GM12878 (cell line): ENCODE data around the gene KRTAP4-1. TPM values are rescaled to one million over a fixed set of nuclear protein-coding genes. Genes with fewer than 3 reads are reported as not detected.

Experiments
- ATAC-seq: fragments of 200-7000 bp; cut with Tn5 transposase; 3 replicates; pipeline ENCODE4 v1.9.1; 2020; ENCODE audit warnings: mild to moderate bottlenecking, moderate library complexity
- BruUV-seq: library from RNA; stranded (reverse); fragments of 400-500 nt; replicated peaks from 2 replicates; lab custom pipeline; 2021; lab: Mats Ljungman, UMichigan
- CTCF ChIA-PET: fragments of 300-600 bp; sonication (Branson Sonifier 250); formaldehyde crosslinking; extraction: SDS; loops from one replicate; lab custom pipeline; 2021; ENCODE audit warnings: inconsistent platforms; lab: Yijun Ruan, JAX
- POLR2A ChIA-PET: fragments of 350-600 bp; formaldehyde crosslinking; extraction: SDS; loops from one replicate; lab custom pipeline; 2021; ENCODE audit warnings: inconsistent platforms; lab: Charles Lee
- RAD21 ChIA-PET: fragments of 300-600 bp; sonication (Branson Sonifier 250); formaldehyde crosslinking; loops from one replicate; lab custom pipeline; 2023; ENCODE audit warnings: antibody characterized with exemption; ENCODE audit not compliant: unreplicated experiment; lab: Charles Lee
- SMC1A ChIA-PET: fragments of 300-600 bp; sonication (Branson Sonifier 250); formaldehyde crosslinking; loops from one replicate; lab custom pipeline; 2023; ENCODE audit not compliant: unreplicated experiment, uncharacterized antibody; lab: Charles Lee
- DNase-seq: peaks from one replicate; pipeline ENCODE4 v3.0.0-alpha.2; 2011; ENCODE audit warnings: low read depth, low spot score
- FAIRE-seq: peaks from 3 replicates; lab custom pipeline; 2011; peaks lifted over from hg19 to GRCh38; lab: Jason Lieb, UNC
- H2AFZ ChIP-seq: 2 replicates; pipeline ENCODE4 v1.6.0; 2011; ENCODE audit warnings: low read depth, low read length, control low read depth; ENCODE audit not compliant: control insufficient read depth
- H3K27ac ChIP-seq: 2 replicates; pipeline ENCODE4 v1.5.1; 2011; ENCODE audit warnings: control low read depth; ENCODE audit not compliant: control insufficient read depth, insufficient read depth
- H3K27me3 ChIP-seq, 2 experiments: replicated peaks in 1 of 2; 2 replicates each; pipeline versions ENCODE4 v1.6.0 to v1.6.1; 2011; ENCODE audit warnings: low read length in 1 of 2; ENCODE audit not compliant: control insufficient read depth in 2 of 2, insufficient read depth in 2 of 2
- H3K36me3 ChIP-seq, 2 experiments: 2 replicates each; pipeline ENCODE4 v1.5.1; 2011; ENCODE audit warnings: low read length in 1 of 2; ENCODE audit not compliant: control insufficient read depth in 2 of 2, insufficient read depth in 2 of 2
- H3K4me1 ChIP-seq: 2 replicates; pipeline ENCODE4 v1.6.1; 2011; ENCODE audit warnings: mild to moderate bottlenecking, low read length, moderate library complexity, mixed read lengths; ENCODE audit not compliant: control insufficient read depth, insufficient read depth
- H3K4me2 ChIP-seq: 2 replicates; pipeline ENCODE4 v1.6.0; 2011; ENCODE audit warnings: control low read depth; ENCODE audit not compliant: control insufficient read depth, insufficient read depth
- H3K4me3 ChIP-seq: fragments of 200-600 bp; sonication (generic); 2 replicates; pipeline ENCODE4 v1.5.1; 2016
- H3K79me2 ChIP-seq: 2 replicates; pipeline ENCODE4 v1.6.0; 2011; ENCODE audit warnings: low read length; ENCODE audit not compliant: control insufficient read depth, insufficient read depth
- H3K9ac ChIP-seq: 2 replicates; pipeline ENCODE4 v1.8.0; 2011; ENCODE audit warnings: low read length, control low read depth, mixed read lengths; ENCODE audit not compliant: control insufficient read depth, insufficient read depth
- H3K9me3 ChIP-seq: replicated peaks from 3 replicates; pipeline ENCODE4 v1.5.1; 2011; ENCODE audit warnings: mild to moderate bottlenecking, low read length; ENCODE audit not compliant: control insufficient read depth, insufficient read depth
- H4K20me1 ChIP-seq: 2 replicates; pipeline ENCODE4 v1.6.0; 2011; ENCODE audit not compliant: control insufficient read depth, insufficient read depth
- BHLHE40 ChIP-seq, 2 experiments: fragments of 450-650 bp in 1 of 2; IDR thresholded peaks; 2 replicates each; pipeline ENCODE4 v1.6.1; 2011 to 2017; ENCODE audit warnings: low read depth in 2 of 2, borderline replicate concordance in 1 of 2, improper control_type of control experiment in 1 of 2, low read length in 1 of 2, mild to moderate bottlenecking in 1 of 2
- CHD2 ChIP-seq: IDR thresholded peaks from 2 replicates; pipeline ENCODE4 v1.6.1; 2011; ENCODE audit warnings: low read depth, low read length, improper control_type of control experiment, borderline replicate concordance
- EZH2 ChIP-seq: IDR thresholded peaks from 2 replicates; pipeline ENCODE4 v1.6.1; 2012; ENCODE audit warnings: low read depth, mild to moderate bottlenecking, control low read depth, inconsistent platforms, low read length, borderline replicate concordance; ENCODE audit not compliant: control insufficient read depth
- IRF4 ChIP-seq: IDR thresholded peaks from 2 replicates; pipeline ENCODE4 v1.6.1; 2011; ENCODE audit warnings: low read depth, low read length
- IRF5 ChIP-seq: fragments of 450-650 bp; IDR thresholded peaks from 2 replicates; pipeline ENCODE4 v1.6.1; 2017; ENCODE audit warnings: borderline replicate concordance
- JUNB ChIP-seq: IDR thresholded peaks from 2 replicates; pipeline ENCODE4 v1.6.1; 2016; ENCODE audit warnings: antibody characterized with exemption, mild to moderate bottlenecking
- POU2F2 ChIP-seq: IDR thresholded peaks from 3 replicates; pipeline ENCODE4 v1.6.1; 2011; ENCODE audit warnings: low read depth, mild to moderate bottlenecking, low read length, borderline replicate concordance
- RB1 ChIP-seq: fragments of 450-650 bp; formaldehyde crosslinking; IDR thresholded peaks from 2 replicates; pipeline ENCODE4 v1.6.1; 2017; ENCODE audit warnings: mild to moderate bottlenecking, borderline replicate concordance
- SPI1 ChIP-seq: IDR thresholded peaks from 2 replicates; pipeline ENCODE4 v1.6.1; 2011; ENCODE audit warnings: low read depth, mild to moderate bottlenecking, low read length, moderate library complexity, borderline replicate concordance; ENCODE audit not compliant: insufficient read depth
- TBL1XR1 ChIP-seq: IDR thresholded peaks from 2 replicates; pipeline ENCODE4 v1.6.1; 2012; ENCODE audit warnings: low read depth, low read length, improper control_type of control experiment
- USF2 ChIP-seq: IDR thresholded peaks from 2 replicates; pipeline ENCODE4 v1.6.1; 2011; ENCODE audit warnings: low read depth, low read length, improper control_type of control experiment, borderline replicate concordance
- ZNF24 ChIP-seq: fragments of 450-650 bp; IDR thresholded peaks from 2 replicates; pipeline ENCODE4 v1.6.1; 2017; ENCODE audit warnings: antibody characterized with exemption, mild to moderate bottlenecking
- ZNF274 ChIP-seq: IDR thresholded peaks from one replicate; pipeline ENCODE4 v1.8.0; 2011; ENCODE audit not compliant: insufficient read length, insufficient read depth
- ZNF592 ChIP-seq: fragments of 450-650 bp; IDR thresholded peaks from 2 replicates; pipeline ENCODE4 v1.6.1; 2017; ENCODE audit warnings: mild to moderate bottlenecking, moderate library complexity
- WGBS: methylation state at CpG from one replicate; pipeline ENCODE4 v1.1.6; 2016; ENCODE audit warnings: low lambda C conversion rate; ENCODE audit not compliant: insufficient replicate concordance, insufficient coverage; ENCODE audit errors: missing lambda C conversion rate; 5-methylcytosine and 5-hydroxymethylcytosine counted together
- in situ Hi-C: fragments of 300-500 bp; cut with MboI; formaldehyde crosslinking; loops from 9 replicates; pipeline ENCODE4 v1.14.3; 2018; ENCODE audit warnings: mixed read lengths
- intact Hi-C: fragments of 100-400 bp; cut with micrococcal nuclease; formaldehyde crosslinking; loops from one replicate; pipeline ENCODE4 v1.14.2; 2022; ENCODE audit not compliant: unreplicated experiment
- polyA plus RNA-seq, 11 experiments: library from polyadenylated mRNA; depleted of rRNA in 4 of 11; unstranded in 6 of 11; stranded (reverse) in 5 of 11; fragments of >200 nt; fragmentation: Nextera tagmentation in 4 of 11; fragmentation: Illumina TruSeq in 1 of 11; extraction: Ambion mirVana in 4 of 11; extraction: Trizol in 1 of 11; gene quantifications; 1 replicate in 1 of 11; 2 replicates in 10 of 11; pipeline versions ENCODE4 v1.2.1 to v1.2.3, GENCODE V29; 2011 to 2016; ENCODE audit warnings: inconsistent platforms in 2 of 11, missing spikeins in 2 of 11, low read depth in 1 of 11
- total RNA-seq, 4 experiments: library from RNA; depleted of rRNA in 3 of 4; stranded (reverse); fragments of >200 nt in 3 of 4; fragmentation: Illumina TruSeq in 1 of 4; extraction: Trizol in 1 of 4; gene quantifications; 2 replicates each; pipeline versions ENCODE4 v1.2.1 to v1.2.3, GENCODE V29; 2013 to 2021

Gene KRTAP4-1
- total and polyA plus RNA-seq, 10 of the 15 experiments (the other 5 are each of a cell fraction or from before 2014, with no cell fraction given): not detected

- no peak for TF ChIP-seq POU2F2
These were observed 6.9 kb downstream of the KRTAP4-1 start, which contains the start of gene KRTAP4-2 (continued) for GRCh38 chr17:41177727-41178271.

- ChIA-PET POLR2A (no interaction called here), RAD21 (no interaction called here), SMC1A (no interaction called here), CTCF (no interaction called here)
- Histone ChIP-seq H3K4me1 (peaks cover 3% of the 10 kb centered on the region; the same call in 1 of the 2 replicates), H3K9ac (no peak overlapping the region), H3K9me3 (no peaks in the 10 kb centered on the region), H4K20me1 (no peaks in the 10 kb centered on the region), H3K27me3 (no peaks in the 10 kb centered on the region; a peak in 1 of 4 replicates), H2AFZ (no peak overlapping the region), H3K79me2 (no peaks in the 10 kb centered on the region), H3K27ac (no peak overlapping the region), H3K4me2 (no peak overlapping the region), H3K36me3 (no peaks in the 10 kb centered on the region), H3K4me3 (no peak overlapping the region)
- intact Hi-C loops: no loop called here
- no TSS peak for BruUV-seq
- in situ Hi-C loops: no loop called here
- 28% methylated on average over 3 of the region's 3 CpGs for WGBS
- ATAC-seq: peak; percentile 49
- DNase-seq: no peak
- FAIRE-seq: no peak
- TF ChIP-seq IRF4: peak; percentile 53; the same call in 1 of the 2 replicates
- TF ChIP-seq ZNF24: no peak
- no peak for TF ChIP-seq USF2
- peak; percentile 44; the same call in 1 of the 2 replicates for TF ChIP-seq JUNB
- no peak for TF ChIP-seq ZNF274
- no peak for TF ChIP-seq RB1
- TF ChIP-seq CHD2: no peak
- no peak for TF ChIP-seq BHLHE40 (IDR thresholded peaks at IDR 0.05; ENCODE audit: borderline replicate concordance in 1 of 2, low read depth in 2 of 2, low read length in 1 of 2)
- TF ChIP-seq ZNF592: no peak
- no peak for TF ChIP-seq TBL1XR1
- no peak for TF ChIP-seq EZH2
- no peak for TF ChIP-seq IRF5
- TF ChIP-seq SPI1: peak; percentile 80
These were observed 7.8 kb downstream of the KRTAP4-1 start for GRCh38 chr17:41176744-41177387.
